HG03342 (cell line): Measurements from ENCODE around the gene LAMB4.

ENCODE experiments used
- ATAC-seq: cut with Tn5 transposase; IDR thresholded peaks from one replicate; pipeline ENCODE4 v1.9.1; 2021; ENCODE audit warnings: mild to moderate bottlenecking, moderate library complexity; ENCODE audit not compliant: unreplicated experiment

The LAMB4 gene

GRCh38 chr7:107999779-108000560 is 130.2 kb downstream of the LAMB4 start:
- no peak for ATAC-seq

GRCh38 chr7:107998660-107999480 is 131.3 kb downstream of the LAMB4 start:
- ATAC-seq, result no peak

GRCh38 chr7:107998150-107998549 is 132.0 kb downstream of the LAMB4 start:
- ATAC-seq, result no peak

- no peak for ATAC-seq
Measured at GRCh38 chr7:107996072-107996882, 133.9 kb downstream of the LAMB4 start.

GRCh38 chr7:107995184-107996071 is 134.7 kb downstream of the LAMB4 start:
- no peak for ATAC-seq

- ATAC-seq, result no peak
Measured at GRCh38 chr7:107994421-107995030, 135.6 kb downstream of the LAMB4 start.

GRCh38 chr7:107993891-107994291 is 136.3 kb downstream of the LAMB4 start:
- no peak for ATAC-seq

GRCh38 chr7:107989618-107990373 is 140.4 kb downstream of the LAMB4 start:
- ATAC-seq, result no peak

GRCh38 chr7:107982918-107983389 is 147.2 kb downstream of the LAMB4 start:
- no peak for ATAC-seq

- no peak for ATAC-seq
Measured at GRCh38 chr7:107982042-107982840, 147.9 kb downstream of the LAMB4 start.

GRCh38 chr7:107981466-107981865 is 148.7 kb downstream of the LAMB4 start:
- ATAC-seq, result no peak

- no peak for ATAC-seq
Measured at GRCh38 chr7:107980671-107981190, 149.4 kb downstream of the LAMB4 start.

- no peak for ATAC-seq
Measured at GRCh38 chr7:107980171-107980570, 150.0 kb downstream of the LAMB4 start.

GRCh38 chr7:107978815-107979408 is 151.2 kb downstream of the LAMB4 start:
- ATAC-seq, result no peak

GRCh38 chr7:107977048-107977447 is 153.1 kb downstream of the LAMB4 start:
- ATAC-seq, result no peak

GRCh38 chr7:107976620-107977019 is 153.5 kb downstream of the LAMB4 start:
- no peak for ATAC-seq

- no peak for ATAC-seq
Measured at GRCh38 chr7:107975394-107976013, 154.7 kb downstream of the LAMB4 start.
